GM23338 (cell line): ENCODE data around the gene PAK1. TPM values are rescaled to one million over a fixed set of nuclear protein-coding genes. Genes with fewer than 3 reads are reported as not detected.

Source experiments
- ATAC-seq: fragments of 200-7000 bp; cut with Tn5 transposase; 3 replicates; pipeline ENCODE4 v1.9.1; 2020
- DNase-seq: peaks from one replicate; pipeline ENCODE4 v3.0.0-alpha.2; 2015; ENCODE audit warnings: low spot score
- H2AFZ ChIP-seq: fragments of 200-600 bp; sonication (generic); 2 replicates; pipeline ENCODE4 v1.8.0; 2016; ENCODE audit warnings: antibody characterized with exemption, mild to moderate bottlenecking, moderate library complexity
- H3F3A ChIP-seq: fragments of 200-600 bp; sonication (generic); replicated peaks from 2 replicates; pipeline ENCODE4 v1.8.0; 2017; ENCODE audit warnings: antibody characterized with exemption, mixed run types, low read depth
- H3K27ac ChIP-seq: fragments of 200-600 bp; sonication (generic); 2 replicates; pipeline ENCODE4 v1.6.1; 2016; ENCODE audit warnings: low read depth
- H3K27me3 ChIP-seq: fragments of 200-600 bp; sonication (generic); 2 replicates; pipeline ENCODE4 v1.8.0; 2016; ENCODE audit warnings: mild to moderate bottlenecking, mixed run types, moderate library complexity; ENCODE audit not compliant: insufficient read depth
- H3K36me3 ChIP-seq: fragments of 200-600 bp; sonication (generic); 2 replicates; pipeline ENCODE4 v1.8.0; 2016; ENCODE audit warnings: mild to moderate bottlenecking; ENCODE audit not compliant: insufficient read depth
- H3K4me1 ChIP-seq: fragments of 200-600 bp; sonication (generic); 2 replicates; pipeline ENCODE4 v1.8.0; 2016; ENCODE audit warnings: mild to moderate bottlenecking, moderate library complexity; ENCODE audit not compliant: insufficient read depth
- H3K4me2 ChIP-seq: fragments of 200-600 bp; sonication (generic); 2 replicates; pipeline ENCODE4 v1.7.1; 2017; ENCODE audit warnings: mixed run types
- H3K4me3 ChIP-seq: fragments of 200-600 bp; sonication (generic); 2 replicates; pipeline ENCODE4 v1.6.1; 2016; ENCODE audit warnings: mixed run types
- H3K79me2 ChIP-seq: fragments of 200-600 bp; sonication (generic); replicated peaks from 2 replicates; pipeline ENCODE4 v1.8.0; 2017; ENCODE audit warnings: mild to moderate bottlenecking; ENCODE audit not compliant: insufficient read depth
- H3K9me2 ChIP-seq: fragments of 200-600 bp; sonication (generic); 2 replicates; pipeline ENCODE4 v1.8.0; 2017; ENCODE audit not compliant: insufficient read depth
- H4K20me1 ChIP-seq: fragments of 200-600 bp; sonication (generic); replicated peaks from 2 replicates; pipeline ENCODE4 v1.8.0; 2017; ENCODE audit warnings: mild to moderate bottlenecking; ENCODE audit not compliant: insufficient read depth
- H3K27ac Mint-ChIP-seq: 2 replicates; pipeline ENCODE4 v1.8.0; 2020; ENCODE audit warnings: inconsistent platforms, mild to moderate bottlenecking, moderate library complexity, mixed read lengths
- H3K27me3 Mint-ChIP-seq: 3 replicates; pipeline ENCODE4 v1.8.0; 2022; ENCODE audit warnings: low read depth, mild to moderate bottlenecking, moderate library complexity, mixed read lengths, inconsistent platforms; ENCODE audit not compliant: insufficient read depth, poor library complexity
- H3K36me3 Mint-ChIP-seq: 3 replicates; pipeline ENCODE4 v1.8.0; 2021; ENCODE audit warnings: low read depth, mild to moderate bottlenecking, inconsistent platforms, moderate library complexity, mixed read lengths
- H3K4me1 Mint-ChIP-seq: 3 replicates; pipeline ENCODE4 v1.8.0; 2020; ENCODE audit warnings: mild to moderate bottlenecking, inconsistent platforms, mixed read lengths
- H3K4me3 Mint-ChIP-seq: 3 replicates; pipeline ENCODE4 v1.8.0; 2021; ENCODE audit warnings: moderate library complexity, mild to moderate bottlenecking, inconsistent platforms, mixed read lengths
- H3K9me3 Mint-ChIP-seq: 3 replicates; pipeline ENCODE4 v1.8.0; 2020; ENCODE audit warnings: moderate library complexity, mild to moderate bottlenecking, inconsistent platforms, mixed read lengths
- EZH2 ChIP-seq: fragments of 200-600 bp; sonication (generic); IDR thresholded peaks from one replicate; pipeline ENCODE4 v1.8.0; 2017; ENCODE audit warnings: antibody characterized with exemption, mild to moderate bottlenecking, low read depth; ENCODE audit not compliant: unreplicated experiment
- EZH2phosphoT487 ChIP-seq: fragments of 200-600 bp; sonication (generic); IDR thresholded peaks from one replicate; pipeline ENCODE4 v1.8.1; 2018; ENCODE audit warnings: antibody characterized with exemption; ENCODE audit not compliant: unreplicated experiment
- JUNB ChIP-seq: IDR thresholded peaks from one replicate; pipeline ENCODE4 v1.6.1; 2016; ENCODE audit warnings: antibody characterized with exemption; ENCODE audit not compliant: unreplicated experiment
- NANOG ChIP-seq: IDR thresholded peaks from 2 replicates; pipeline ENCODE4 v1.6.1; 2016; ENCODE audit warnings: antibody characterized with exemption, borderline replicate concordance
- STAT1 ChIP-seq: IDR thresholded peaks from one replicate; pipeline ENCODE4 v1.6.1; 2016; ENCODE audit warnings: antibody characterized with exemption; ENCODE audit not compliant: unreplicated experiment
- ZNF114 ChIP-seq: fragments of 250-450 bp; sonication (Bioruptor Pico); IDR thresholded peaks from 2 replicates; pipeline ENCODE4 v1.5.0; 2020; ENCODE audit warnings: mild to moderate bottlenecking, moderate library complexity
- ZNF331 ChIP-seq: fragments of 250-450 bp; sonication (Bioruptor Pico); IDR thresholded peaks from 2 replicates; pipeline ENCODE4 v1.5.0; 2020; ENCODE audit warnings: low read depth, mild to moderate bottlenecking, moderate library complexity
- polyA plus RNA-seq: library from polyadenylated mRNA; unstranded; fragments of >200 nt; fragmentation: Nextera tagmentation; extraction: Ambion mirVana; gene quantifications from 2 replicates; pipeline ENCODE4 v1.2.1, GENCODE V29; 2016
- total RNA-seq: library from RNA; depleted of rRNA; stranded (reverse); fragments of >200 nt; shearing (Covaris generic); gene quantifications from 2 replicates; pipeline ENCODE4 v1.2.3, GENCODE V29; 2014
- TF ChIP-seq, protein P1 (sequence below): IDR thresholded peaks from 2 replicates; pipeline ENCODE4 v1.6.1; 2016; ENCODE audit warnings: antibody characterized with exemption
- TF ChIP-seq, protein P2 (sequence below), 2 experiments: fragments of 200-600 bp in 1 of 2; sonication (generic) in 1 of 2; conservative IDR thresholded peaks; 2 replicates each; pipeline versions ENCODE4 v1.5.1 to v1.6.1; 2016 to 2017; ENCODE audit warnings: antibody characterized with exemption in 2 of 2, low read depth in 2 of 2, mild to moderate bottlenecking in 2 of 2, moderate library complexity in 1 of 2

The PAK1 gene
- total and polyA plus RNA-seq, 2 experiments from 2014 or later: 102 to 175 TPM

DNA sequence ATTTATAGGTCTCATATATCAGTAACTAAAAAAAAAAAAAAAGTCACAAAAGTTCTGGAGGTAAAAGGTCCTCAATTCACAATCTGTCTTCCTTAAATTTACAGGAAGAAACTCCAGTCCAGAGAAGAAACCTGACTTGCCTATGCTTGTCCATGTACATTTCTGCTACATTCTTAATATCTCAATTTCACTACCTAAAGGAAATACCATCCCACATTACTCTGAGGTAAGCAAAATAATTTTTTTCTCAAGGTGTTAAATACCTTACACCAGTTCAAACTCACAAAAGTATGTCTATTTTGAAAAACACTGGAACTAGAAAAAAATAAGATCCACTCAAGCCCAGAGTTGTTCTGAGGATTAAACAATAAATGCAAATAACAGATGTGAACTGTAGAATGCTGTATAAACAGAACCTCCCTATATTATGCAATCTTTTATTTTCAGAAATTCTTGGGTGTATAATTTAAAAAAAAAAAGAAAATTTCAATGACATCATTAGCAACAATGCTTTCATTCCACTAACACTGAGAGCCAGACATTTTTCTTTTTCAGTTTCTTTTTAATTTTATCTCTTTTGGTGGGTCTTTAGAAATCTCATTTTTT, 122.5 kb downstream of the PAK1 start:
- Histone ChIP-seq H3K79me2 (peaks cover 10% of the 10 kb centered on the region; the same call in 1 of the 2 replicates), H3K4me3 (no peak overlapping the region), H3K9me2 (no peaks in the 10 kb centered on the region), H3K4me2 (no peak overlapping the region), H3K36me3 (peaks cover 31% of the 10 kb centered on the region; the same call in 1 of the 2 replicates), H4K20me1 (no peaks in the 10 kb centered on the region; the same call in 1 of the 2 replicates), H3K4me1 (no peaks in the 10 kb centered on the region), H2AFZ (no peak overlapping the region), H3F3A (no peaks in the 10 kb centered on the region), H3K27me3 (no peaks in the 10 kb centered on the region), H3K27ac (no peak overlapping the region)
- no peak for ATAC-seq
- Mint-ChIP-seq H3K27me3 (peaks cover 1% of the 10 kb centered on the region), H3K4me1 (no peaks in the 10 kb centered on the region), H3K27ac (no peak overlapping the region), H3K36me3 (peaks cover 25% of the 10 kb centered on the region; the same call in 2 of the 3 replicates), H3K4me3 (no peak overlapping the region), H3K9me3 (no peaks in the 10 kb centered on the region)
- no peak for DNase-seq
- TF ChIP-seq ZNF114 (CRISPR knock-in tag): no peak
- TF ChIP-seq JUNB: no peak
- no peak for TF ChIP-seq NANOG
- TF ChIP-seq, protein P1, sequence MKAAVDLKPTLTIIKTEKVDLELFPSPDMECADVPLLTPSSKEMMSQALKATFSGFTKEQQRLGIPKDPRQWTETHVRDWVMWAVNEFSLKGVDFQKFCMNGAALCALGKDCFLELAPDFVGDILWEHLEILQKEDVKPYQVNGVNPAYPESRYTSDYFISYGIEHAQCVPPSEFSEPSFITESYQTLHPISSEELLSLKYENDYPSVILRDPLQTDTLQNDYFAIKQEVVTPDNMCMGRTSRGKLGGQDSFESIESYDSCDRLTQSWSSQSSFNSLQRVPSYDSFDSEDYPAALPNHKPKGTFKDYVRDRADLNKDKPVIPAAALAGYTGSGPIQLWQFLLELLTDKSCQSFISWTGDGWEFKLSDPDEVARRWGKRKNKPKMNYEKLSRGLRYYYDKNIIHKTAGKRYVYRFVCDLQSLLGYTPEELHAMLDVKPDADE: no peak
- TF ChIP-seq, protein P2, sequence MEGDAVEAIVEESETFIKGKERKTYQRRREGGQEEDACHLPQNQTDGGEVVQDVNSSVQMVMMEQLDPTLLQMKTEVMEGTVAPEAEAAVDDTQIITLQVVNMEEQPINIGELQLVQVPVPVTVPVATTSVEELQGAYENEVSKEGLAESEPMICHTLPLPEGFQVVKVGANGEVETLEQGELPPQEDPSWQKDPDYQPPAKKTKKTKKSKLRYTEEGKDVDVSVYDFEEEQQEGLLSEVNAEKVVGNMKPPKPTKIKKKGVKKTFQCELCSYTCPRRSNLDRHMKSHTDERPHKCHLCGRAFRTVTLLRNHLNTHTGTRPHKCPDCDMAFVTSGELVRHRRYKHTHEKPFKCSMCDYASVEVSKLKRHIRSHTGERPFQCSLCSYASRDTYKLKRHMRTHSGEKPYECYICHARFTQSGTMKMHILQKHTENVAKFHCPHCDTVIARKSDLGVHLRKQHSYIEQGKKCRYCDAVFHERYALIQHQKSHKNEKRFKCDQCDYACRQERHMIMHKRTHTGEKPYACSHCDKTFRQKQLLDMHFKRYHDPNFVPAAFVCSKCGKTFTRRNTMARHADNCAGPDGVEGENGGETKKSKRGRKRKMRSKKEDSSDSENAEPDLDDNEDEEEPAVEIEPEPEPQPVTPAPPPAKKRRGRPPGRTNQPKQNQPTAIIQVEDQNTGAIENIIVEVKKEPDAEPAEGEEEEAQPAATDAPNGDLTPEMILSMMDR (conservative IDR thresholded peaks at IDR 0.05; ENCODE audit: low read depth in 2 of 2): no peak

DNA sequence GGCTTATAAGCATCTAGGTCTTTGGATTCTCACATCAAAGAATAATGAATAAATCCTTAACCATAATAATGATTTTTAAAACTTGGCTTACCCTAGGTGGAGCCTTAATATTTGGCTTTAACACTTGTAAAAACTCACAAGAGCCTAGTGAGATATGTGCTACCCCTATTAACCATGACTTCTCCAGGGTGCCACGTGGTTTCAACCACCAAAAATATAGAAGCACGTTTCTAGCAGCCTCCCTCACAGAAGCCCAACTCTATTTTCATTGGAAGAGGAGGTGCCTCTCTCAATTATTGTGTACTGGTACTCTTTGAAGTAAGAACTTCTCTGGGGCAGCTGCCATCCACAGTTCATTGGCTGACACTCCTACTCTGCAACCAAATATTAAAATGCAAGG, 125.9 kb downstream of the PAK1 start:
- no peaks in the 10 kb centered on the region for H3K9me3 Mint-ChIP-seq
- Histone ChIP-seq H3K36me3 (peaks cover 33% of the 10 kb centered on the region; the same call in 1 of the 2 replicates), H3K27me3 (no peaks in the 10 kb centered on the region), H3K4me1 (no peaks in the 10 kb centered on the region), H3F3A (no peaks in the 10 kb centered on the region), H3K4me3 (no peak overlapping the region), H3K79me2 (0 out of 2 replicates have a peak, but pooled peaks cover 4% of the 10 kb centered on the region), H3K27ac (no peak overlapping the region), H3K9me2 (no peaks in the 10 kb centered on the region), H2AFZ (no peak overlapping the region), H4K20me1 (peaks cover 4% of the 10 kb centered on the region), H3K4me2 (no peak overlapping the region)
- no peak for ATAC-seq
- no peak overlapping the region for H3K4me3 Mint-ChIP-seq
- no peaks in the 10 kb centered on the region for H3K4me1 Mint-ChIP-seq
- no peak overlapping the region for H3K27ac Mint-ChIP-seq
- H3K27me3 Mint-ChIP-seq: peaks cover 1% of the 10 kb centered on the region
- no peak for DNase-seq
- peaks cover 39% of the 10 kb centered on the region; the same call in 2 of the 3 replicates for H3K36me3 Mint-ChIP-seq
- TF ChIP-seq EZH2 (no peak), EZH2phosphoT487 (no peak), STAT1 (no peak), NANOG (no peak), JUNB (no peak), ZNF331 (CRISPR knock-in tag) (no peak)
- TF ChIP-seq, protein P1: no peak
- TF ChIP-seq, protein P2 (conservative IDR thresholded peaks at IDR 0.05; ENCODE audit: low read depth in 2 of 2): no peak
